ENCODE results near the gene MYO3B.

DNA sequence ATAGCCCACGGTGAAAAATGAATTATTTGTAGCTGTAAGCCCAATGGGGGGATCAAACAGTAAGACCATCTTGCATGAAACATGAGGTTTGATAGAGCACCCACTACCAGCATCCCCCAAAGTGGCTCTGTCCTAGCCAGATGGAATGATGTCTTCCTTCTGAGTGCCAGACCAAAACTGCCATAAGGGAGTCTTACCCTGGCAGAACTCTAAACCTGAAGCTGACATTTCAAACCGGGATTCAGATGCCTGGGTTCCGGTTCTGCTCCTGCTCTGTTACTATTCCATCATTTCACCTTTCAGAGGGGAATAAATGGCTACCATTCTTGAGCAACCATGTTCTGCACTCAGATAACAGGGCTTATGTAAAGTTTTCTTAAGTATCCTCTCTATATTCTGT is 67.4 kb downstream of the MYO3B start:
- no peak for TF ChIP-seq POLR2A (IDR thresholded peaks at IDR 0.05)
- TF ChIP-seq, protein P1, sequence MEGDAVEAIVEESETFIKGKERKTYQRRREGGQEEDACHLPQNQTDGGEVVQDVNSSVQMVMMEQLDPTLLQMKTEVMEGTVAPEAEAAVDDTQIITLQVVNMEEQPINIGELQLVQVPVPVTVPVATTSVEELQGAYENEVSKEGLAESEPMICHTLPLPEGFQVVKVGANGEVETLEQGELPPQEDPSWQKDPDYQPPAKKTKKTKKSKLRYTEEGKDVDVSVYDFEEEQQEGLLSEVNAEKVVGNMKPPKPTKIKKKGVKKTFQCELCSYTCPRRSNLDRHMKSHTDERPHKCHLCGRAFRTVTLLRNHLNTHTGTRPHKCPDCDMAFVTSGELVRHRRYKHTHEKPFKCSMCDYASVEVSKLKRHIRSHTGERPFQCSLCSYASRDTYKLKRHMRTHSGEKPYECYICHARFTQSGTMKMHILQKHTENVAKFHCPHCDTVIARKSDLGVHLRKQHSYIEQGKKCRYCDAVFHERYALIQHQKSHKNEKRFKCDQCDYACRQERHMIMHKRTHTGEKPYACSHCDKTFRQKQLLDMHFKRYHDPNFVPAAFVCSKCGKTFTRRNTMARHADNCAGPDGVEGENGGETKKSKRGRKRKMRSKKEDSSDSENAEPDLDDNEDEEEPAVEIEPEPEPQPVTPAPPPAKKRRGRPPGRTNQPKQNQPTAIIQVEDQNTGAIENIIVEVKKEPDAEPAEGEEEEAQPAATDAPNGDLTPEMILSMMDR (IDR thresholded peaks at IDR 0.05), result no peak
